HG02943 (cell line): Measurements from ENCODE around the gene SYVN1.
"Not testable (repeated sequence)": the region's sequence is repeated elsewhere in the genome, so short reads cannot be mapped to it uniquely, and the experiment has no call there.

Source experiments
- ATAC-seq: cut with Tn5 transposase; IDR thresholded peaks from one replicate; pipeline ENCODE4 v1.9.1; 2021; ENCODE audit warnings: mild to moderate bottlenecking, low read depth, moderate library complexity; ENCODE audit not compliant: unreplicated experiment

The SYVN1 gene

DNA sequence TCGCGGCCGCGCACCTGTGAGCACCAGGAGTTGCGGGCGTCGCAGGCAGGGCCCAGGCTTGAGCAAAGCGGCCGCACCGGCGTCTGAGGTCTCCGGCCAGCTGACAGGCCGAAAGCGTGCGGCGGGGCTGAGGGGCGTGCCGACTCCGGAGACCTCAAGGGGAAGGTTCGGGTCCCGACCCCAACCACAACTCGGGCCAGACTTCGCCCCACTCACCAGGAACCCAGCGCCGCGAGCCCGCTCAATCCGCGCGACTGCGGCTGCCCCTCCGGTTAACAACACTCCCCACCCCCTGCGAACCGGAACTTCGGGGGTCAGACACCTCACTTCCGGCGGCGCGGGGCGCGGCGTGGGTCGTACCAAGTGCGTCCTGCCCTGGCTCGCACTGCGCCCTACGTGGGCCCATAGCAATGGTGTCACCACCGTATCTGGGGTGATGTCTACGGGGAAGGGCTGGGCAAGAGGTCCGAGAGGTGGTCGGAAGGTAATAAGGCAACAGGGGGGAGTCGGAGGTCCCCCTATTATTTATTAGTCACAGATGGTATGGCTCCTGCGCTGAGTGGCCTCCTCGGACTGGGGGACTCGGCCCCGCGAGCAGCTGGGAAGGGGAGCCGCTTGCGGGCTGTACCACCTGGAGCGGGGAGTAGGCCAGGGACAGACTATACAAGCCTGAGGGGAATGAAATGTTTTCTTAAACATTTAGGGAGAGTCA lies at the start of gene SYVN1:
TSS of gene SYVN1 (minus strand) at position 280 of the 712 bp plus-strand sequence. CDS start 918 bp downstream, outside the sequence.
- peak; percentile 52 for ATAC-seq

GRCh38 chr11:65183201-65183891 lies 49.0 kb upstream of the SYVN1 start:
- ATAC-seq = no peak

DNA sequence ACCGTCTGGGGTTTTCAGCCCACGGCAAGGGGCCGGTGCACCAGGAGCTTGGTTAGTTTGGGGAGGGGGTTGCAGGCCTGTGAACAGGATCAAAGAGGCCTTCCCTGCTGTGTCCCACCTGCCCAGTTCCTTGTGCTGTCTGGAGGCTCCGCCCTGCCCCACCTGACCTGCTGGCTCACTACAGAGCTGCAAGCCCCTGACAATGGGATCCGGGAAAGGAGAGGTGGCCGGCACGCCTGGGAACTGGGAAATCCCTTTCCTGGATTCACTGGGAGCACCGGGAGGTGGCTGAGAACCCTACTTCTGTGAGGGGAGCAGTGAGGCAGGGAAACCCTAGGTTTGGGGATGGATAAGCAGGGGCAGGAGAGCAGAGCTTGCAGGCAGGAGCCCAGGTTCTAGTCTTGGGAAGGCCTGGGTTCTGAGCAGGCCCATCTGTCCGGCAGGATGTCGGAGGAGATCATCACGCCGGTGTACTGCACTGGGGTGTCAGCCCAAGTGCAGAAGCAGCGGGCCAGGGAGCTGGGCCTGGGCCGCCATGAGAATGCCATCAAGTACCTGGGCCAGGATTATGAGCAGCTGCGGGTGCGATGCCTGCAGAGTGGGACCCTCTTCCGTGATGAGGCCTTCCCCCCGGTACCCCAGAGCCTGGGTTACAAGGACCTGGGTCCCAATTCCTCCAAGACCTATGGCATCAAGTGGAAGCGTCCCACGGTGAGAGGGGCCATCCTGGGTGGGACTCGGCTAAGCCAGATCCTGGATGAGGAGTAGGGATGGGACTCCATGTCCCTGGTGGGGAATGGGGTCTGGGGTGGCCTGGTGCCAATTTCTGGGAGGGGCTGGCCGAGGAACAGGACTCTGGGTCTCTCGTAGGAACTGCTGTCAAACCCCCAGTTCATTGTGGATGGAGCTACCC lies 48.2 kb upstream of the SYVN1 start:
- no peak for ATAC-seq

- ATAC-seq = no peak
Observed at GRCh38 chr11:65181569-65182257, 47.4 kb upstream of the SYVN1 start, which contains the start of gene CAPN1. Gene CAPN1, plus strand, starts transcription at chr11:65181928. Its CDS starts 774 bp downstream, at chr11:65182702.

GRCh38 chr11:65180877-65181568 lies 46.7 kb upstream of the SYVN1 start:
- no peak for ATAC-seq

GRCh38 chr11:65174571-65175010 lies 40.3 kb upstream of the SYVN1 start:
- not testable (repeated sequence) for ATAC-seq

- ATAC-seq = no peak
Observed at GRCh38 chr11:65172600-65172999, 38.3 kb upstream of the SYVN1 start.

- no peak for ATAC-seq
Observed at GRCh38 chr11:65170058-65170534, 35.8 kb upstream of the SYVN1 start, which contains the start of gene SPDYC. Gene SPDYC, plus strand, starts transcription at chr11:65170233. Its CDS starts 1,125 bp downstream, at chr11:65171358.

DNA sequence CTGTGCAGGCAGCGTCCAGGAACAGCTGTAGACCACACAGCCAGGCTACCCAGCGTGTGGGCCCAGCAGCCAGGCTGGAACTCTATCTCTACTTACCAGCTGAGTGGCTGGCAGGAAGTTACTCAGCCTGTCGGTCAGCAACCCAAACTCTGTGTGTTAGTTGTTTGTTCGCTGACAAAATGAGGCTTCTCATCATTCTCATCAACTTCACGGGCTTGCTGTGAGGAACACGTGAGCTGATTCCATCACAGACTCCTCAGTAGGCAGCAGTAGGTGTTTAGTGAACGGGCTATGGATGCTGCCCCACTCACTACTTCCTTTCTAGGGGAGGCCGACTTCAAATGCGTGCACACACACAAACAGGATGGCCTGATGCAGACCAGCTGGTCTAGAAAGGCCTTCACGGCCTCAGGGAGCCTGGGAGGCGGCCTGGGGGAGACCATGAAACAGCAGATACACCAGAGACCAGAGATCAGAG lies 34.9 kb upstream of the SYVN1 start:
- ATAC-seq = no peak

GRCh38 chr11:65167656-65168055 lies 33.3 kb upstream of the SYVN1 start:
- no peak for ATAC-seq

DNA sequence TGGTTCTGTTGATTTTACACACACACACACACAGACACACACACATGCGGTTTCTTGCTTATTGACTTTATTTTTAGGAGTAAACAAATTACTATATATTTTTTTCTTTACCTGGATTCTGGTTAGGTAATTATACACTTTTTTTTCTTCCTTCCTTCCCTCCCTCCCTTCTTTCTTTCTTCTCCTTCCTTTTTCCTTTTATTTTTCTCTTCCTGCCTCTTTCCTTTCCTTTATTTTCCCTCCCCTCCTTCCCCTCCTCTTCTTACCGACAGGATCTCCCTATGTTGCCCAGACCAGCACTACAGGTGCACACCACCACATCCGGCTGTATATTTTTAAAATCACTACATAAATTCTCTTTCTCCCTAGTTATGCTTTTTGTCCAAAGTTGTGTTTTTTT lies 32.6 kb upstream of the SYVN1 start:
- ATAC-seq = no peak

DNA sequence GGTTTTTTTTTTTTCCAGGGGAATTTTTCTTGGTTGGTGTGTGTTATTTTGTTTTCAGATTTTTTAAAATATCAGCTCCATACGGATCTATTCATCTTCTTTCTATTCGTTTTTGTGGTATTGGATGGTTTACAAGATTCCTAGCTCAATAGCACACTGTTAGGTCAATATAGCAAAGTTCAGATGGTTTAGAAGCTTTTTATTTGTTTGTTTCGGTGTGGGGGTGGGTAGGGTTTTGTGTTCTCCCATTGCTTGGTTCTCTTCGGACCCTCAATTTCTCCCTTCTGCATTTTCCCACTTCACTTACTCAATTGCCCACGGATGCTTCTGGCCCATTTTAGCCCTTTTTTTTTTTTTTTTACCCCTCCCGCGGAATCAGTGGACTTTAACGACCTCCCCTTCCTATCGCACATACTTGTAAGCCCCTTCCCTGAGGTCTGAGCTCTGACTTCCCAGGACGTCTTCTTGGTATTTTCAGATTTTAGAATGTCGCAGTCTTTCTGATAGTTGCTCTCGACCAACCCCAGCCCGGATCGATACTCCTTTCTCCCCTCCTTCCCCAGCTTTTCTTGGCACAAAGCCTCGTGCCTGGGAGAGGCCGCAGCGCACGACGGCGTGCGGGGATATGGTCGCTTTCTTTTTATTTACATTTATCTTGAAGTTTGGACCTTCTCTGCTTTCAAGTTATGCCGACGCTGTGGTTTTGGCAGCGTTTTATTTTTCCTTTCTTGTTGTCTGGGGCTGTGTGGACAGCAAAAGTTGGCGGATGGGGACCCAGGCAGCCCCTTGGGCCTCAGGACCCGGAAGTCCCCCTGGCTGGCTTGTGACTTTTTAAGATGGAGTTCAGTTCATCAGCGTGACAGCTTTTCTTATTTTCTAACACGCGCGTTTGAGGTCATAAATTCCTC lies 31.3 kb upstream of the SYVN1 start:
- ATAC-seq = no peak

DNA sequence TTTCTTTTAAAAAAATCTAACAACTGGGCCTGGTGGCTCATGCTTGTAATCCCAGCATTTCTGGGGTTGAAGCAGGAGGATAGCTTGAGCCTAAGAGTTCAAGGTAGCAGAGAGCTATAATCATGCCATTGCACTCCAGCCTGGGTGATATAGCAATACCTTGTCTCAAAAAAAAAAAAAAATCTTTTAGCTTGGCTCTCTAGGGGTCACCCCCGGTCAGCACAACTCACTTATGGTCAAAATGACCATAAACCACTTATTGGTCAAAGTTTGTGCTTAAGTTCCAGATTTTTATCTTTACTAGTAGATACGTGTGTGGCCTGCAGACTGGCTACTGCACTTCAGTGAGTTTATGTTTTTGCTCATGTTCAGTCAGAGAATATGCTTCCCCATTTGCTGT lies 29.4 kb upstream of the SYVN1 start:
- no peak for ATAC-seq

DNA sequence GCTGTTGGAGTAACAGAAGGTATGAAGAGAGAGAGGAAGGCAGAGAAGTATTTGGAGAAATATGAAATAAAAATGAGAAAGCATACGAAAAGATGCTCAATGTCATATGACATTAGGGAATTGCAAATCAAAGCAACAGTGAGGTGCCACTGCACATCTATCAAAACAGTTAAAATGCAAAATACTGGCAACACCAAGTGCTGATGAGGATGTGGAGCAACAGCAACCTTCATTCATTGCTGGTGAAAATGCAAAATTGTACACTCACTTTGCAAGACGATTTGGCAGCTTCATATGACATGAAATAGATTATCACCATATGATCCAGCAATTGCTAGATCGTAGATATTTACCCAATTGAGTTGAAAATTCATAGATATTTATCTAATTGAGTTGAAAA lies 26.3 kb upstream of the SYVN1 start:
- no peak for ATAC-seq

DNA sequence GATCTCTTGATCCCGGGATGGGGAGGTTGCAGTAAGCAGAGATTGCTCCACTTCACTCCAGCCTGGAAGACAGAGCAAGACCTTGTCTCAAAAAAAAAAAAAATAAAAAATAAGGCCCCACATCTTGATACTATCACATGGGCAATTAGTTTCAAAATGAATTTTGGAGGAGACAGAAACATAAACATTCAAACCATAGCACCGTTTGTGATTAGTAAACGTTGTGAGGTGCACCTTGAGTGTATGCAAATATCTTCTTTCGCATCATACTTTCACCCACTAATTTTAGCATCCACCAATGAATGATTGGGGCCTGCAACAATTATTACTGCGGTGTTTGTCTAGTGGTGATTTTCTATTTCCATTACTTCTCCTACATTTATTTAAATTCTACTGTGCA lies 24.7 kb upstream of the SYVN1 start:
- no peak for ATAC-seq

DNA sequence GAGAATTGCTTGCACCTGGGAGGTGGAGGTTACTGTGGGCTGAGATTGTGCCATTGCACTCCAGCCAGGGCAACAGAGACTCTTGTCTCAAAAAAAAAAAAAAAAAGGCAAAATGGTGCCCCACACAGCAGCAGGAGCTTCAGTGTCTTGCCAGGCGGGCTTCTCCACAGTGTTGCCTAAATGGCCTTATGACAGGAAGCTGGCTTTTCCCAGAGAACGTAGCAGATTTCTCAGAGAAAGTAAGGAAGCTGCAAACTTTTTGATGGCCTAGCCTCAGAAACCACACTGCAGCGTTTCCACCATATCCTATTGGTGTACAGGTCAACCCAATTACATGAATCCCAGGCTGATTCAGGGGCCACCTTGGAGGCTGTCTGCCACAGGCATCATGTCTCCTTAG lies 23.0 kb upstream of the SYVN1 start:
- ATAC-seq = no peak

GRCh38 chr11:65156926-65157325 lies 22.6 kb upstream of the SYVN1 start:
- no peak for ATAC-seq

DNA sequence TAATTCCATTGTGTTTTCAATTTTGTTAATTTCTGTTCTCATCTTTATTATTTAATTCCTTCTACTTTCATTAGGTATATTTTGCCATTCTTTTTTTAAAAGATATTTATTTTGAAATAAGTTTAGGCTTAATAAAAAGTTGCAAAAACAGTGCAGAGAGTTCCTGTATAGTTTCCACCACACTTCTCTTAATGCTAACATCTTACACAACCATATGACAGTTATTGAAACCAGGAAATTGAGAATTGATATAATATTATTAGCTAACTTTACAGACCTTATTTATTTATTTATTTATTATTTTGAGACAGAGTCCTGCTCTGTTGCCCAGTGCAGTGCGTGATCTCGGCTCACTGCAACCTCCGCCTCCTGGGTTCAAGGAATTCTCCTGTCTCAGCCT lies 21.9 kb upstream of the SYVN1 start:
- ATAC-seq = no peak
